ENCODE data around the gene FOXO6. TPM values are rescaled to one million over a fixed set of nuclear protein-coding genes. Genes with fewer than 3 reads are reported as not detected.

FOXO6 gene
- total and polyA plus RNA-seq, 2 donors (not counting 1 experiment from before 2014, with no cell fraction given), result under 0.01 TPM; not detected in 1

DNA sequence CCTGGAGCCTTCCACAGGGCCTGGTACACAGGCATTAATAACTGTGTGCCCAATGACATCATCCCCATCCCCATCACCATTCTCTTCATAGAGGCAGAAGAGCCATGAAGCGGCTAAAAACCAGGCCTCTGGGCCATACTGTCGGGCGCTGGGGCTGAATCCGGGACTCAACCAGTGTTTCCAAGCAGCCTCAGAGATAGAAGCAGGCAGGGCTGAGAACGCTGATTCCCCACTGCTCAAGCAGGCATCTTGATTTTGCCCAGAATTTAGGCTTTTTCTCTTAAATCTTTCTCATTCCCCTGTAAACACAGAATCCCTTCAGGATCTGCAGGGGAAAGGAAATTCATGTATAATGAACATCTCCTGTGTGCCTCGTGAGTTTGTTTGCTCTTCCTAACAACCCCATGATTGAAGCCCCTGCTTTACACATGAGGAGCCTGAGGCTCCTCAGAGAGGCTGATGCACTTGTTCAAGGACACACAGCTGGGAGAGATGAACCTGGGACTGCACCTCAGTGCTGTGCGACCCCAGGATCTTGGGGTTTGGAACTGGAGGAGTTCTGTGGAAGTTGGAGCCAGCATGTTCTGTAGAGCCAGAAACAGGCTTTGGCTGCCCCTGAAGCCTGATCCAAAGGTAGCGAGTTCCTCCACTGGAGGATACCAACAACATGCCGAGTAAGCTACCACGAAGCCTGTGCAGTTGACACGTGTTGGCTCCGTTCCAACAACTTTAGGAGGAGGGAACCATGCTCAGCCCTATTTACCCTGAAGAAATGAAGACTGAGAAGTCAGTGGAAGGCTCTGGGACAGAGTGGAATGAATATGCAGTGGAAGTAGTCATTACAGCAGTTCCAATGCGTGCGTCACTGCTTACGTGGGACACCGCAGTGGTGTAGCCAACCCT, 67.8 kb downstream of the FOXO6 start:
- Histone ChIP-seq H3K27me3 (ENCODE audit: control insufficient read depth, insufficient read depth, low read length) (no peaks in the 10 kb centered on the region), H3K9me3 (ENCODE audit: control insufficient read depth, insufficient read depth, low read depth, low read length) (no peaks in the 10 kb centered on the region), H4K20me1 (ENCODE audit: control insufficient read depth, extremely low read depth, insufficient read depth, low read length) (no peaks in the 10 kb centered on the region), H3K4me3 (replicated peaks in 1 of 4; ENCODE audit: control extremely low read depth in 1 of 4, insufficient read depth in 1 of 4, low read depth in 3 of 4, low read length in 4 of 4) (no peak overlapping the region), H3K27ac (ENCODE audit: insufficient read depth, low read length) (no peak overlapping the region), H3K9ac (ENCODE audit: insufficient read depth, low read length) (no peak overlapping the region), H3K36me3 (ENCODE audit: control insufficient read depth, insufficient read depth, low read length) (no peaks in the 10 kb centered on the region), H3K79me2 (ENCODE audit: control insufficient read depth, insufficient read depth, low read length) (no peaks in the 10 kb centered on the region), H3K4me2 (ENCODE audit: extremely low read depth, insufficient read depth, low read length) (no peak overlapping the region), H3K4me1 (ENCODE audit: control insufficient read depth, extremely low read depth, insufficient read depth, low read length) (peaks cover 11% of the 10 kb centered on the region), H2AFZ (ENCODE audit: low read length) (no peak overlapping the region)
- DNase-seq (ENCODE audit: low read depth in 2 of 2), result no peak
- TF ChIP-seq, protein P1, sequence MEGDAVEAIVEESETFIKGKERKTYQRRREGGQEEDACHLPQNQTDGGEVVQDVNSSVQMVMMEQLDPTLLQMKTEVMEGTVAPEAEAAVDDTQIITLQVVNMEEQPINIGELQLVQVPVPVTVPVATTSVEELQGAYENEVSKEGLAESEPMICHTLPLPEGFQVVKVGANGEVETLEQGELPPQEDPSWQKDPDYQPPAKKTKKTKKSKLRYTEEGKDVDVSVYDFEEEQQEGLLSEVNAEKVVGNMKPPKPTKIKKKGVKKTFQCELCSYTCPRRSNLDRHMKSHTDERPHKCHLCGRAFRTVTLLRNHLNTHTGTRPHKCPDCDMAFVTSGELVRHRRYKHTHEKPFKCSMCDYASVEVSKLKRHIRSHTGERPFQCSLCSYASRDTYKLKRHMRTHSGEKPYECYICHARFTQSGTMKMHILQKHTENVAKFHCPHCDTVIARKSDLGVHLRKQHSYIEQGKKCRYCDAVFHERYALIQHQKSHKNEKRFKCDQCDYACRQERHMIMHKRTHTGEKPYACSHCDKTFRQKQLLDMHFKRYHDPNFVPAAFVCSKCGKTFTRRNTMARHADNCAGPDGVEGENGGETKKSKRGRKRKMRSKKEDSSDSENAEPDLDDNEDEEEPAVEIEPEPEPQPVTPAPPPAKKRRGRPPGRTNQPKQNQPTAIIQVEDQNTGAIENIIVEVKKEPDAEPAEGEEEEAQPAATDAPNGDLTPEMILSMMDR (conservative IDR thresholded peaks at IDR 0.05 in 1 of 2, IDR thresholded peaks at IDR 0.05 in 1 of 2; ENCODE audit: low read depth in 1 of 2, low read length in 2 of 2), result no peak
- no peak for TF ChIP-seq EZH2 (IDR thresholded peaks at IDR 0.05; ENCODE audit: low read length, missing control alignments)

DNA sequence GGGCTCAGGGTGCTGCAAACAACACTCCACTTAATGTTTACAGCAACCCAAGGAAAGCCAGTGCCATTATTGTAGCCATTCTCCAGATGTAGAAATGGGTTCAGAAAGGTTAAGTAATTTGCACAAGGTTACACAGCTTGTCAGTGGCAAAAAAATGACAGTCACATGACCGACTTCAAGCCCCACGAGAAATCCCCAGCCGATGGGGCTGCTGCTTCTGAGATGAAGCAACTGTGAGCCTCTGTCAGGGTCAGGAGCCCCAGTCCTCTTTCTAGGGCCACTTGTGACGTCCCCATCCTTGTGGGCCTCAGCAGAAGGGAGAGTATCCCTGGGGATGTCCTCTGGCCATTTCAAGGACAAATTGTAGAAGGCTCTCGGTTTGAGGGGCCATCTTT, 68.4 kb downstream of the FOXO6 start:
- no peak overlapping the region for H3K9ac ChIP-seq (ENCODE audit: insufficient read depth, low read length)
- H3K27me3 ChIP-seq (ENCODE audit: control insufficient read depth, insufficient read depth, low read length), result no peaks in the 10 kb centered on the region
- no peak overlapping the region for H3K27ac ChIP-seq (ENCODE audit: insufficient read depth, low read length)
- TF ChIP-seq, protein P1 (conservative IDR thresholded peaks at IDR 0.05 in 1 of 2, IDR thresholded peaks at IDR 0.05 in 1 of 2; ENCODE audit: low read depth in 1 of 2, low read length in 2 of 2), result no peak
- TF ChIP-seq EZH2 (IDR thresholded peaks at IDR 0.05; ENCODE audit: low read length, missing control alignments), result no peak
- peaks cover 11% of the 10 kb centered on the region for H3K4me1 ChIP-seq (ENCODE audit: control insufficient read depth, extremely low read depth, insufficient read depth, low read length)
- H4K20me1 ChIP-seq (ENCODE audit: control insufficient read depth, extremely low read depth, insufficient read depth, low read length), result no peaks in the 10 kb centered on the region
- no peaks in the 10 kb centered on the region for H3K36me3 ChIP-seq (ENCODE audit: control insufficient read depth, insufficient read depth, low read length)
- H3K79me2 ChIP-seq (ENCODE audit: control insufficient read depth, insufficient read depth, low read length), result no peaks in the 10 kb centered on the region
- H3K4me3 ChIP-seq (replicated peaks in 1 of 4; ENCODE audit: control extremely low read depth in 1 of 4, insufficient read depth in 1 of 4, low read depth in 3 of 4, low read length in 4 of 4), result no peak overlapping the region
- H2AFZ ChIP-seq (ENCODE audit: low read length), result no peak overlapping the region
- H3K4me2 ChIP-seq (ENCODE audit: extremely low read depth, insufficient read depth, low read length), result no peak overlapping the region
- DNase-seq (ENCODE audit: low read depth in 2 of 2), result no peak
- no peaks in the 10 kb centered on the region for H3K9me3 ChIP-seq (ENCODE audit: control insufficient read depth, insufficient read depth, low read depth, low read length)

DNA sequence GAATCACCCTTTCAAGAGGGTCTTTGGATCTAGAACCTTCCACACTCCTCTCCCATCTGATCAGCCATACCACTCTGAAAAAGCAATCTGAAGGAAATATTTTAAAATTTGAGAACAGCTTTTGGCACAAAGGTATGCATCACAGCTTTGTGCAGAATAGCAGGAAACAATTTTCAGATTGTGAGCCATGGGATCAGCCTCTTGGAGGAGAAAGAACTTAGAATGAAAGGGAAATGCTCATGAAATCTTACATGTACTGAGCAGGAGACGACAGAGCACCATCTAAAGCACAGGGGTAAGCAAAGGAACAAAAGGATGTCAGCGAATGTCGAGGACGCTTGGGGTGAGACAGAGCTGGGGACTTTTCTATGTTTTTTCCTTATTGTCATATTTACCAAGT, 68.8 kb downstream of the FOXO6 start:
- no peak overlapping the region for H2AFZ ChIP-seq (ENCODE audit: low read length)

More for the DNA sequence above, 68.8 kb downstream of the FOXO6 start:
- TF ChIP-seq EZH2 (IDR thresholded peaks at IDR 0.05; ENCODE audit: low read length, missing control alignments), result no peak
- TF ChIP-seq, protein P1 (conservative IDR thresholded peaks at IDR 0.05 in 1 of 2, IDR thresholded peaks at IDR 0.05 in 1 of 2; ENCODE audit: low read depth in 1 of 2, low read length in 2 of 2), result no peak
- H3K4me1 ChIP-seq (ENCODE audit: control insufficient read depth, extremely low read depth, insufficient read depth, low read length), result peaks cover 11% of the 10 kb centered on the region
- H3K27ac ChIP-seq (ENCODE audit: insufficient read depth, low read length), result no peak overlapping the region
- no peak overlapping the region for H3K4me3 ChIP-seq (replicated peaks in 1 of 4; ENCODE audit: control extremely low read depth in 1 of 4, insufficient read depth in 1 of 4, low read depth in 3 of 4, low read length in 4 of 4)
- no peaks in the 10 kb centered on the region for H3K9me3 ChIP-seq (ENCODE audit: control insufficient read depth, insufficient read depth, low read depth, low read length)
- no peaks in the 10 kb centered on the region for H3K27me3 ChIP-seq (ENCODE audit: control insufficient read depth, insufficient read depth, low read length)
- H4K20me1 ChIP-seq (ENCODE audit: control insufficient read depth, extremely low read depth, insufficient read depth, low read length), result no peaks in the 10 kb centered on the region
- no peak for DNase-seq (ENCODE audit: low read depth in 2 of 2)
- H3K36me3 ChIP-seq (ENCODE audit: control insufficient read depth, insufficient read depth, low read length), result no peaks in the 10 kb centered on the region
- H3K4me2 ChIP-seq (ENCODE audit: extremely low read depth, insufficient read depth, low read length), result no peak overlapping the region
- H3K9ac ChIP-seq (ENCODE audit: insufficient read depth, low read length), result no peak overlapping the region
- no peaks in the 10 kb centered on the region for H3K79me2 ChIP-seq (ENCODE audit: control insufficient read depth, insufficient read depth, low read length)

Measured in fibroblast of lung (primary cell).